Esophagus squamous epithelium (tissue), 4 donors: ENCODE results near the gene CLDN15.

Experiments
- CTCF ChIP-seq, 6 experiments: fragments of 450-650 bp in 4 of 6; fragments of 200-600 bp in 2 of 6; sonication (generic) in 2 of 6; IDR thresholded peaks; one replicate each; pipeline ENCODE4 v1.5.1; 2016 to 2019; ENCODE audit warnings: antibody characterized with exemption in 6 of 6, mild to moderate bottlenecking in 4 of 6, moderate library complexity in 4 of 6
- POLR2A ChIP-seq, 4 donors: fragments of 450-650 bp; IDR thresholded peaks; one replicate each; pipeline ENCODE4 v1.6.1; 2017; ENCODE audit warnings: antibody characterized with exemption in 4 of 4, mild to moderate bottlenecking in 4 of 4, moderate library complexity in 3 of 4

- TF ChIP-seq CTCF (IDR thresholded peaks at IDR 0.05) (no peak), POLR2A (IDR thresholded peaks at IDR 0.05) (no peak)
Observed at GRCh38 chr7:101202603-101202918, 35.0 kb downstream of the CLDN15 start.
